ENCODE results near the gene LYL1.

The LYL1 gene

GRCh38 chr19:13115936-13116281, 13.3 kb upstream of the LYL1 start:
- TF ChIP-seq CTCF (IDR thresholded peaks at IDR 0.05; ENCODE audit: unreplicated experiment in 3 of 3), result no peak
- Mint-ChIP-seq H3K4me3 (peak overlapping the region; percentile 85 to 97 (median 92)), H3K36me3 (ENCODE audit: low read depth) (peaks cover 3% of the 10 kb centered on the region), H3K9me3 (no peaks in the 10 kb centered on the region), H3K27me3 (ENCODE audit: low read depth) (peaks cover 4% of the 10 kb centered on the region), H3K4me1 (peaks cover 30% of the 10 kb centered on the region), H3K27ac (peak overlapping the region in 2 of 3 experiments; percentile 73 to 86)

GRCh38 chr19:13112555-13112954, 9.9 kb upstream of the LYL1 start:
- H3K4me3 Mint-ChIP-seq, result peak overlapping the region in 1 of 3 experiments; percentile 51
- no peaks in the 10 kb centered on the region for H3K9me3 Mint-ChIP-seq
- H3K27ac Mint-ChIP-seq, result no peak overlapping the region
- H3K27me3 Mint-ChIP-seq (ENCODE audit: low read depth), result no peaks in the 10 kb centered on the region
- peaks cover 14% of the 10 kb centered on the region for H3K4me1 Mint-ChIP-seq
- peaks cover 4% of the 10 kb centered on the region for H3K36me3 Mint-ChIP-seq (ENCODE audit: low read depth)
- no peak for TF ChIP-seq CTCF (IDR thresholded peaks at IDR 0.05; ENCODE audit: unreplicated experiment in 3 of 3)

GRCh38 chr19:13110099-13110610, 7.5 kb upstream of the LYL1 start:
- no peaks in the 10 kb centered on the region for H3K4me1 Mint-ChIP-seq
- no peak overlapping the region for H3K27ac Mint-ChIP-seq
- no peak overlapping the region for H3K4me3 Mint-ChIP-seq
- peaks cover 6% of the 10 kb centered on the region for H3K36me3 Mint-ChIP-seq (ENCODE audit: low read depth)
- TF ChIP-seq CTCF (IDR thresholded peaks at IDR 0.05; ENCODE audit: unreplicated experiment in 3 of 3), result no peak
- no peaks in the 10 kb centered on the region for H3K9me3 Mint-ChIP-seq
- H3K27me3 Mint-ChIP-seq (ENCODE audit: low read depth), result no peaks in the 10 kb centered on the region

GRCh38 chr19:13109361-13110098, 6.9 kb upstream of the LYL1 start:
- Mint-ChIP-seq H3K4me1 (no peaks in the 10 kb centered on the region), H3K27me3 (ENCODE audit: low read depth) (peaks cover 2% of the 10 kb centered on the region), H3K4me3 (no peak overlapping the region), H3K27ac (no peak overlapping the region), H3K9me3 (no peaks in the 10 kb centered on the region), H3K36me3 (ENCODE audit: low read depth) (peaks cover 9% of the 10 kb centered on the region)
- no peak for TF ChIP-seq CTCF (IDR thresholded peaks at IDR 0.05; ENCODE audit: unreplicated experiment in 3 of 3)

- peaks cover 6% of the 10 kb centered on the region for H3K36me3 Mint-ChIP-seq (ENCODE audit: low read depth)
- peaks cover 3% of the 10 kb centered on the region for H3K4me1 Mint-ChIP-seq
- peaks cover 33% of the 10 kb centered on the region for H3K27me3 Mint-ChIP-seq (ENCODE audit: low read depth)
- H3K9me3 Mint-ChIP-seq, result no peaks in the 10 kb centered on the region
- no peak for TF ChIP-seq CTCF (IDR thresholded peaks at IDR 0.05; ENCODE audit: unreplicated experiment in 3 of 3)
- no peak overlapping the region for H3K27ac Mint-ChIP-seq
- H3K4me3 Mint-ChIP-seq, result no peak overlapping the region
These were observed 2.4 kb upstream of the LYL1 start for GRCh38 chr19:13104848-13105711.
